ENCODE measurements around the gene RETN.

DNA sequence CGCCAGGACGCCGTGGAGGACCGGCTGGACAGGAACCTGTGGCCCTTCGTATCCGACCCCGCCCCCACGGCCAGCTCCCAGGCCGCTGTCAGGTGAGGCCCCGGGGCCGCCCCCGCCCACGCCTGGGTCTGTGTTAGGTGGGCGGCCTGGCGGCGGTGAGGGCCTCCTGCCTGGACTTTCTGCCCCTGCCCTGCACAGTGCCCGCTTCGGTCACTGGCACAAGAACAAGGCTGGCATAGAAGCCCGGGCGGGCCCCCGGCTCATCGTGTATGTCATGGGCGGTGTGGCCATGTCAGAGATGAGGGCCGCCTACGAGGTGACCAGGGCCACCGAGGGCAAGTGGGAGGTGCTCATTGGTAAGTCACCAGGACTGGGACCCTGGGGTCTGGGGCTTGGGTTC lies 21.7 kb upstream of the RETN start:
- TF ChIP-seq, protein P1, sequence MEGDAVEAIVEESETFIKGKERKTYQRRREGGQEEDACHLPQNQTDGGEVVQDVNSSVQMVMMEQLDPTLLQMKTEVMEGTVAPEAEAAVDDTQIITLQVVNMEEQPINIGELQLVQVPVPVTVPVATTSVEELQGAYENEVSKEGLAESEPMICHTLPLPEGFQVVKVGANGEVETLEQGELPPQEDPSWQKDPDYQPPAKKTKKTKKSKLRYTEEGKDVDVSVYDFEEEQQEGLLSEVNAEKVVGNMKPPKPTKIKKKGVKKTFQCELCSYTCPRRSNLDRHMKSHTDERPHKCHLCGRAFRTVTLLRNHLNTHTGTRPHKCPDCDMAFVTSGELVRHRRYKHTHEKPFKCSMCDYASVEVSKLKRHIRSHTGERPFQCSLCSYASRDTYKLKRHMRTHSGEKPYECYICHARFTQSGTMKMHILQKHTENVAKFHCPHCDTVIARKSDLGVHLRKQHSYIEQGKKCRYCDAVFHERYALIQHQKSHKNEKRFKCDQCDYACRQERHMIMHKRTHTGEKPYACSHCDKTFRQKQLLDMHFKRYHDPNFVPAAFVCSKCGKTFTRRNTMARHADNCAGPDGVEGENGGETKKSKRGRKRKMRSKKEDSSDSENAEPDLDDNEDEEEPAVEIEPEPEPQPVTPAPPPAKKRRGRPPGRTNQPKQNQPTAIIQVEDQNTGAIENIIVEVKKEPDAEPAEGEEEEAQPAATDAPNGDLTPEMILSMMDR (conservative IDR thresholded peaks at IDR 0.05; ENCODE audit: low read length) = no peak
- TF ChIP-seq EZH2phosphoT487 (IDR thresholded peaks at IDR 0.05; ENCODE audit: borderline replicate concordance) = no peak

Measured in Loucy (cell line).